Activated T-cell treated with anti-CD3 and anti-CD28 coated beads for 1 hour (primary cell): ENCODE data around the gene MFAP5.

ENCODE experiments used
- DNase-seq: peaks from one replicate; pipeline ENCODE4 v3.0.0-alpha.2; 2020; ENCODE audit warnings: low read depth

Gene MFAP5, protein sequence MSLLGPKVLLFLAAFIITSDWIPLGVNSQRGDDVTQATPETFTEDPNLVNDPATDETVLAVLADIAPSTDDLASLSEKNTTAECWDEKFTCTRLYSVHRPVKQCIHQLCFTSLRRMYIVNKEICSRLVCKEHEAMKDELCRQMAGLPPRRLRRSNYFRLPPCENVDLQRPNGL

DNA sequence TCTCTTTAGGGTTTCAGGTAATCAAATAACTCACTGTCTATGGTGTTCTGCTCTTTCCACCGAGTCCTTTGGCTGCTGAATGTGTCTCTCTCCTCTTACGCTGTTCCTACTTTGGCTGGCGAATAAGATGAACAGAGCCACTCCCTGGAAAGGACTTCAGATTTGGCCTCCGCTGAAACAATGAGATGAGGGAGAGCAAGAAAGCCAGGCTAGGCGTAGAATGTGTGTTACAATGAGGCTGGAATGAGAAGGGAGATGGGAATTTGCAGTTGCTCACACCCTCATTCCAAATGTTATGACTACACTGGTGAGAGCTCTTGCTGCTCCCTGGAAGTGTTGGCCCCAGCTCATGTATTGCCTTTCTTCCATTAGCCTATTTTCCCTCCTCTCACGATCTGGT lies at the start of gene MFAP5:
TSS of gene MFAP5 (minus strand) at position 234 of the 400 bp plus-strand sequence. CDS start 722 bp downstream, outside the sequence.
- no peak for DNase-seq

DNA sequence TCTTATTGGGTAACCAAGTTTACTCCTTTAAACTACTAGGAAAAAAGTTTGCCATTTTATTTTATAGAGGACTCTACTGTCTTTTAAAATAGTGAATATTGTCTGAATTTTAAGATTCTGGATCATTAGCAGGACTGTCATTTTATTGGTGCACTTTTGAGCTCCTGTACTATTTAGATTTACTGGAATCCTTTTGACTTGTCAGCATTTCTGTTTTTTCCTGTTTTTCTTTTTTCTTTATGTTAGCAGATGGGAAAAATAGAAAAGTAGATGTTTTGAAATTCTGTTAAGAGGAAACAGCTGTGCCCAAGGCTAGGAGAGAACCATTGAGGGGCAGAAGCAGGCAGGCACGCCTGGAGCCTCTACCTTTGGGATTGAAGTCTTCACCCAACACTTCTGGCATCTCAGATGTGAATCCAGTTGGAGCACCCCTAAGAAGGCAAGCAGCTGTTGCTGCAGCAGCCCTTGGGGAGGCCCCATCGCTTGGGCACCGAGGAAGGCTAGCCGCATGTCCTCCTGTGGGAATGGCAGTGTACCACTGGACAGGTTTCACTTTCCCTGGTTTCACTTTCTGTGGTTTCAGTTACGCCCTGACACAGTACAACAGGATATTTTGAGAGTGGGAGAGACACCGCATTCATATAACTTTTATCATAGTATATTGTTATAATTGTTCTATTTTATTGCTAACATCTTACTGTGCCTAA lies 46.7 kb upstream of the MFAP5 start:
- no peak for DNase-seq

DNA sequence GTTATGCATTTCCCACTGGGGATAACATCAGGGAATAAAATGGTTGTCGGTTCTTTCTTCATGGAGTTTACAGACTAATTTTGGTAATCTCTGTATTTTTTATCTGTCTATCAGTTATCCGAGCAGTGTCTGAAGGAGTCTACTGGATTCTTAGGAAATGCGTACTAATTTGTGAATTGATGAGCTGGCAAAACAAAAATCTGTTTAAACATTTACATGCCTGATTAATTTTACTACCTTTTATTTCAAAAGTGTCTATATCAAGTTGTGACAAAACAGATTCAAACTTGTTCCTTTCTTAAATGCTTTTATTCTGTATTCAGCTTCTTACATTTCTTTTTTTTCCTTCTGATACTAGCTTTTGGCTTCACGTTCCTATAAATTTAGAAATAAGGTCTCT lies 39.5 kb upstream of the MFAP5 start:
- DNase-seq = no peak

DNA sequence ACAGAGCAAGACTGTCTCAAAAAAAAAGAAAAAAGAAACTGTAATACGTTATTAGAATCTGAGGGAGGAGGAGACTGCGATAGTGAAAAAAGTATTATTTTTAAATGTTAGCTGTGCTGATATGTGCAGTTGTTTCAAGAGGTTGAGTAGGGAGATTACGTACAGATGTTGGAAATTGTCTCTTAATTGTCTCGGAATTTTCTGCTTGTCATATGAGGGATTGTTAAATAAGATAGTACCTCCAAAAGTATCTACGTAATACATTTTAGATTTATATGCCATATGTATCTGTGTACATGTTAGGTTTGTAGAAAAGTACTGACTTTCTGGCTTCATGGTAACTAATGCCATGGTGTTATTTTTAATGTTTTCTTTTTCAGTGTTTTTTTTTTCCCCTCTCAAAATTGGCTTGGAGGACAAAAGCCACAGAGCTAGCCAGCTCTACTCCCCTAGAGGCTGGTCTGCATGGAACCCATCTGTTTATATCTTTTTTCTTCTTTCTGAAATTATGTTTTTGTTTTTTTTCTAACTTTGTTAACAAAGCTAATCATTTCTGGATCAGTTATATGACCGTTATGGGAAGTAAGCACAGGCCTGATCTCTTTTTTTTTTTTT lies 38.5 kb upstream of the MFAP5 start:
- DNase-seq = no peak

DNA sequence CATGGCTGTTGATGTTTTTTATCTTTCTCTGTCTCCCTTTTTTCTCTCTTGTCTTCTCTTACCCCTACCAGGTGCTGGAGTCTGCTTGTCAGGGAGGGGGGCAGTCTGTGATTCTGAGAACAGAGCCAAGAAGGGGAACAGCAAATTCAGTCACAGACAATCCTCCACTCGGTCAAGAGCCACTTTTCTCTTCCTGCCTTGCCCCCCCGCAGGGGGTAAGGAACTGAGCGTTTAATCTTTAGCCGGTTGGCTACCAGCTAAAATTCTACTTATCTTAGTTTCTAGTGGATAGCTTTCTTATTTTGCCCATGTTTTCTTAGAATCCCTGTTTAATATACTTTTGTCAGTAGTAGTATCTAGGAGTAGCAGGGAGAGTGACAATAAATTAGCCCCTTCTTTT lies 37.1 kb upstream of the MFAP5 start:
- DNase-seq = no peak

DNA sequence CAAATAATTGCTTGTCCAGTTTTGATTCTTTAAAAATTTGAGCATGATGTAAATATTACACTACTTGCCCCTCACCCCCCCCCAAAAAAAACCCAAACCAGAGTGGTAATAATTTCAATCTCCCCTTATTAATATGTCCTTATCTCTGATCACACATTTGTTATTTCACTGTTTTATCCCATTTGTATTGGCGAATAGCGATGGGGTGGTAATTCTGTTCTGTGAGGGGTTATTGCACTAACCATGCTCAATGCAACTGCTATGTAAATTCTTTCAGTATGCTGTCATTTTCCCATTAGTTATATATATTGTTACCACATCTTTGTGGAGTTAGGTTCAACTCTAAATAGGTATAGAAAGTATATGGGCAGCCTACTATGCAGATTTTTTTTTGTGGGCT lies 36.3 kb upstream of the MFAP5 start:
- DNase-seq = no peak

DNA sequence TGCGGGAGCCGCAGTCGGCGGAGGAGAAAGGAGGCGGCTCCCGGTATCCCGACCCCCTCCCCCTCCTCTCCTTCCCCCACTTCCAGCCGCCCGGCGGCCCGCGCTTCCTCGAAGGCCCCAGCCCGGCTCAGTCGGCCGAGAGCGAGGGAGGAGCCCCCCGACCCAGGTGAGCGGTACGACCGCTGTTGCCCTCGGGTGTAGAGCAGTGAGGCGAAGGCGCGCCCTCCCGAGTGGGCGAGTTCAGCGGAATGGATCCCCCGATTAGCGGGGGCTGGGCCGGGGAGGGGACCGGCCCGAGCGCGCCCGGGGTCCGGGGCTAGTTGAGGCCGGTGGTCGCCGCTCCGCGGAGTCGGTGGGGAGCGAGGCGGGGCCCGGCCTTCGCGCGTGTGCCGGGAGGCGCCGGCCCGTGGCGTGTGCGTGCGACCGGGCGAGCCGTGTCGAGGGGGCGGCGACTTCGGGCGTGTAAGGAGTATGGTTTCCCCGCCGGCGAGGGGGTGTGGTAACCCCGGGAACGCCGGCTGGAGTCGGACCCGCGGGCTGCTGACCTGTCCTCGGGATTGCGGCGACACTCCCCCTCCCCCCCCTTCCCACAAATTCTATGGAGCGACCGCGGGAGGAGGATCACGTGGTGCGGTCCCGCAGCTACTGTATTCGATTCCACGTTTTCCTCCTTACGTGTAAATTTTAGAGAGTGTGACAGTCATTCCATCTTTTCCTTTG lies 35.7 kb upstream of the MFAP5 start:
- peak; percentile 45 for DNase-seq

DNA sequence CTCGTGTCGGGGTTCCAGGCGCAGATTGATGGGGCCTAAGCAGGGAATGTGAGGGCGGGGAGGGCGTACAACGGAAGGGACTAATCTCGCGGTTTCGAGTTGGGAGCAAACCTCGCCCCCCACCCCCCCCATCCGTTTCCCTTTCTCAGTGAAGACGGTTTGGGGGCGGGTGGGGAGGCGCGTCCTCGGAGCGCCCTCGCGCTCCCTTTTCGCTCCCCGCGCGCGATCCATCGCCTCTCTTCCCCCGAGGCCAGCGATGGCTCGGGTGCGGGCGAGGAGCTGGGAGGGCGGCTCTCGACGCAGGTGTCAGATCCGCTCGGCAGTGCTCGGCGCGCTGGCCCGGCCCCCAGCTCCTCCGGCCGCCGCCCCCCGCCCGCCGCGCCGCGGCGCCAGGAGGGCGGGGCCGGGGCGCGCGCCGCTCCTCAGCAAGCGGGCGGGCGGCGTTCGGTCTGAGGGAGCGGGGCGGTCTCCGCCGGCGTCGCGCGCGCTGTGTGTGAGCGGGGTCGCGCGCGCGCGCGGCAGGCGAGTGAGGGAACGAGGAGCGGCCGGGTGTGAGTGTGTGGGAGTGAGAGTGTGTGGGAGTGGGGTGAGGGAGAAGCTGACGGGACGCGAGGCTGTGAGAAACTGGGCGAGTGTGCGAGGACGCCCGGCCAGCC lies 35.0 kb upstream of the MFAP5 start, which contains the start of gene RIMKLB:
TSS of gene RIMKLB (plus strand) at position 516 of the 656 bp plus-strand sequence. CDS start 15,876 bp downstream, outside the sequence.
- DNase-seq = peak; percentile 69

DNA sequence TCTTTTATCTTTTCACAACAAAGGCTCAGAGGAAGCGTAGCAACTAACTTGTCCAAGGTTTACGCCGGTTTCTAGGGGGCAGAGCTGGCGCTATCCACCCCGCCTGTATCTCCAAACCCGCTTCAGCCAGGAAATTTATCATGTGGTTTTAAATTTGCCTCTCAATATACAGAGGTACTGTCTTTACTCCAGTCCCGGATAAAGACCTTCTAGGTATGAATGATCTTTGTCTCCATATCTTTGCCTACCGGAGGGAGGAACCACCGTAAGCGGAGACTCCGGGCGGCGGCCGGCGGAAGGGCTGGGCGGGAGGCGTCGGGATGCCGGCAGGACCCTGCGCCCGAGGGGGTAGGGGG lies 34.5 kb upstream of the MFAP5 start:
- no peak for DNase-seq

DNA sequence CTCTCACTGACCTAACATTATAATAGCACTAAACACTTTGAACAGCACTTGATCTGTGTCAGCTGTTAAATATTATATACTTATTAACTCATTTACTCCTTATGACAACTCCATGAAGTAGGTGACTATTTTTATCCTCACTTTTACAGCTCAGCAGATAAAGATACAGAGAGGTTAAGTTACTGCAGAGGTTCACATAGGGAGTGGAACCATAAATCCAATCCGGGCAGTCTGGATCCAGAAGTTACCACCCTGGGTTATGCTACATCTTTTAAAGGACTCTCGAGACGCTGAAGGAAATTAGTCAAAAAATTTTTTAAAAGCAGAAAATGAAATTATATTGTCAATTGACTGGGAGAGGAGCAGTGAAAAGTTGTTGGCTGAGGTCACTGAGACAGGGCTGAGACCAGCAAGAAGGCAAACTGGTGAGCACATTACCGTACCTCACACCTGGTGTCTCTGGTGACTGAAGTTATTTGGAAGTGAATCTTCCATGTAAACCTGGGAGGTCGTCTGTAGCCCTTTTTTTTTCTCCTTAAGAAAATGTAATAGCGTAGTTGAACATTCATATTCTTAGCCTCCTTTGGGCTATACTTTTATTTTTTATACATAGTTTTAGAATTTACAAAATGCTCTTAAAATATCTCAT lies 33.9 kb upstream of the MFAP5 start:
- no peak for DNase-seq

DNA sequence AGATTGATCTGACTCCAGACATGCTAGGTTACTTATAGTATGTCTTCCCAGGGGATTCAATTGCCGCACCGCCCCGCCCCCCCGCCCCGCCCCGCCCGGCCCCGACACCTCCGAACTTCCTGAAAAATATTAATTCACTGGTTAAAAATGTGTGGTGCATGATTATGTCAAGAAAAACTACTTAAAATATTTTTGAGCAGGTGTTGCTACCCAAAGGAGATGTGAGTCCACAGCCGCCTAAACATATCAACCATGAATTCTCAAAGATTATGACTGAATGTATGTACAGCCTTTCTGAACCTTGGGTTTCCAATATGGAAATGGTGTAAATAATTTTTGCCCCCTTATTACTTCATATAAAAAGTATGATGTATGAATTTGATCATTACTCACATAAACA lies 32.5 kb upstream of the MFAP5 start:
- no peak for DNase-seq

DNA sequence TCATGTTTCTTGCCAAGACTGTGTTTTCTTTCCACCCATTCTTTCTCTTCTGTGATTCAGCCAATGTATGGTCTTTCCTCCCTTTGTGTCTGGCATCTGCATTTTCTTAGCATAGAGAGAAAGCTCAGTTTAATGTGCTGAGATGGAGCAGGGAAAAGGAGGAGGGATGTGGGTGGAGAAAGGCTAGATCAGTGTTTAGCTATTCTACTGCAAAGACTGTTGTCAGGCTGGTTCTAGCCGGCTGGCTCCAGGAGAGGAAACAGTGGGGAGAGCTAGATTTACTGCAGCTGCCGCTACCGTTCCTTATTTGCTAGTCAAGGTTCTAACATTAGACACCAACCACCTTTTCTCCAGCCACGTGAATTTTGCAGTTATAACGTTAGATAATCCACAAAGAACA lies 29.9 kb upstream of the MFAP5 start:
- no peak for DNase-seq

DNA sequence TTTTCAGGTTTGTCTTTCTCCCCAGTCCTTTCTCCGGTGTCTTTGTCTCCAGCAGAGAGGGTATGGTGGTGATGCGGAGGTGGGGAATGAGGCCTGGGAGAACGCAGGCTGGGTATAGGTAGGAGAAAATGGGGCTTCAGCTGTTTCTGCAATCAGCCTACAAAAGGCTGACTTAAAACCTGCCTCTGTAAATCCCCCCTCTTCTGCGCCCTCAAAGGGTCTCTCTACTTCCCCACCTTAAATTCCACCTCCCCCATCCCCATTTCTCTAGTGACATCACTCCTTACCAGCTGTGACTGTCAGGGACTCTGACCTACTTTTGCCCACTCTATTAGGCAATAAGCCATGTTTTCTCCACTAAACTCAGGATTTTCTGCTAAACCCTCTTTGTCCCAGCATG lies 27.1 kb upstream of the MFAP5 start:
- no peak for DNase-seq

DNA sequence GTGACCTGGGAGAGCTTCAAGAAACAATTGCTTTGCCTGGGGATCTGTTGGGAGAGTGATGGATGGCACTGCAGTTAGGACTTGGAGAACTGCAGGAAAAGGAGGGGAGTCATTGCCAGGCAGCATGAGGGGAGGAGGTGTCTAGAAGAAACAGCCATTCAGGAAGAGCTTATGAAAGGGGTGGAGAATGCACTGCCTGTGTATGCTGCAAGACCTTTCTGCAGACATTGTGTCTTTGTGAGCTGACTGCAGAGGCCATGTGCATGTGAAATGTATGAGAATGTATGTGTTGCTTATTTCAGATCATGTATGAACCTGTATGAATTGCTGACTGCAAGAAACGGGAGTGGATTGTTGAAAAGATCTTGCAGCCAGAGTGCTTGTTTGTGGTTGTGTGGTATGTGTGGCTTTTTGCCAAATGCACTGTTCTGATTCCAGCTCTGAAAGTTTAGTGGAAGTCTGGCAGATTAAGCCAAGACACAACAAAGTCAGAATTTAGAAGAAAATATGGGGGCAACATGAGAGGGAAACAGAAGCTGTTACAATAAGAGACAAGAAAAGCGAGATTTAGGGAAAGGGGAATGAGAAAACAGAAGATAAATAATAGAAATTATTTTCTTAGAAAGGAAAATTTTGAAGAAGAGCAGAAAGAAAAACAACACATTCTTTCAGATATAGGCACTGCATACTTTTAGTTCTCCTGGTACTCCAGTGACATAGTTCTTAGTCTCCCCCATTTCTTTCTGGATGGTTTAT lies 25.4 kb upstream of the MFAP5 start:
- no peak for DNase-seq

DNA sequence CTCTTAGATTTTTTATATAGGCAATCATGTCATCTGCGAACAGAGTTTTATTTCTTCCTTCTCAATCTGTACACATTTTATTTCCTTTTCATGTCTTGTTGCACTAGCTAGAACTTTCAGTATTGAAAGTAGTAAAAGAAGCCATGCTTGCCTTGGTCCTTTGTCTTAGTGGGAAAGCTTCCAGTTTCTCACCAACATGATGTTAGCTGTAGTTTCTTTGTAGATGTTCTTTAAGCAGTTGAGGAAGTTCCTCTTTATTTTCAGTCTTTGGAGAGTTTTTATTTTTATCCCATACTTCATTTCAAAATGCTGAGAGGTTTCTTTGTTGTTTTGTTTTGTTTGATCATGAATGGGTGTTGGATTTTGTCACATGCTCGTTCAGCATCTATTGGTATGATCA lies 22.4 kb upstream of the MFAP5 start:
- no peak for DNase-seq

DNA sequence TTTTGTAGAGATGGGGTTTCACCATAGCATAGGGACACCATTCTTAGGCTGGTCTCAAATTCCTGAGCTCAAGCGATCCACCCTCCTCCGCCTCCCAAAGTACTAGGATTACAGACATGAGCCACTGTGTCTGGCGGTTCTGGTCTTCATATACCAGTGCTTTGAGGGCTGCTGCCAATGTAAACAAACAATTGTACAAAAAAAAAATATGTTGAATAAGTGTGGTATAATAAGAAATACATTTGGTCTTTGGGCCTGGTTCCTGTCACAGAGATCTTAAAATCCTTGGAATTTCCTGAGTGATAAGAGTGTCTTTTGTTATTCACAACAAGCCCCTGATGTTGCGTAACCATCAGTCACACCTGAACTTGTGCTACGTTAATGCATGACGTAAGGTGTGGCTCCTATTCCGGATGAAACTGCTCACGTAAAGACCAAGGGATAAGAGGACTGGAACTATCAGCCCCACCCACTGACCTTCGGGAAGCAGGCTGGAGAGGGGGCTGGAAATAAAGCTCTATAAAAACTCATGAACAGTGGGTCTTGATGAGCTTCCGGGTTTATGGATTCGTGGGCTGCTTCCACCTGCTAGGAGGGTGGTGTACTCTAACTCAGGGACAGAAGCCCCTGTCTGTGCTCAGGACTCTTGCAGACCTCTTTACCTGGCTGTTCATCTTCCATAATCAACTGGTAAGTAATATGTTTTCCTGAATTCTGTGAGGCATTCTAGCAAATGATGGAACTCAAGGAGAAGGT lies 18.7 kb upstream of the MFAP5 start:
- no peak for DNase-seq

DNA sequence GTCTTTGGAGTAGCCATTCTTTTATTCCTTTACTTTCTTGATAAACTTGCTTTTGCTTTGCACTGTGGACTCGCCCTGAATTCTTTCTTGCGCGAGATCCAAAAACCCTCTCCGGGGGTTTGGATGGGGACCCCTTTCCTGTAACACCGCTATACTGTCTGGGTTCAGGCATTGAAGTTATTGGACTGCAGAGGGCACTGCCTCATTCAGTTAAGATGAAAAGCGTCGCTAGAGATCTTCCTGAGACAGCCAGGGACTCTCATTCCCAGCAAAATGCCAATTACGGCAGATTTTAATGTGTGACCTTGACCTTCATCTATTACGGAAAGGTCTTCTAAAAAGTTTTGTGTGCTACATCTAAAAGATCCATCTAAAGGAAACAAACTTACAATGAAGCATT lies 17.9 kb upstream of the MFAP5 start:
- DNase-seq = no peak

DNA sequence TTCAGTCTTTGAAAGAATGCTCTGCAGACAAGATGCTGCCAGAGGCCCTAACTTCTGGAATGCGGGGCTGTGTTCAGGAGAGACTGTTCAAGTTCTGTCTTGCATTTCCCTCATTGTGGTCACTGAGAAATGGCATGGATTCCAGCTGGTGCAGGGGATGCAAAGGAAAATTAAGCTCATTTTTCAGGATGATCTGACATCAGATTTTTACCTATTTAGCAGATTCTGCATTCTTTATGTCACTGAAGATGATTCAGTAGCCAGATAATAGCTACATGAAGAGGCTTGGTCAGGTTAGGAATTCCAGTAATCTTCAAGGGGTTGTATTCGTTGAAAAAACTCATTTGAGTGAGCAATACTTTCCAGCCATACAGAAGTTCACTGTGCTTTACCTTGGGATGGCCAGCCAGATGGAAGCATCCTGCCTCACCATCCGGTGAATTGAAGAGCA lies 16.1 kb upstream of the MFAP5 start:
- no peak for DNase-seq

DNA sequence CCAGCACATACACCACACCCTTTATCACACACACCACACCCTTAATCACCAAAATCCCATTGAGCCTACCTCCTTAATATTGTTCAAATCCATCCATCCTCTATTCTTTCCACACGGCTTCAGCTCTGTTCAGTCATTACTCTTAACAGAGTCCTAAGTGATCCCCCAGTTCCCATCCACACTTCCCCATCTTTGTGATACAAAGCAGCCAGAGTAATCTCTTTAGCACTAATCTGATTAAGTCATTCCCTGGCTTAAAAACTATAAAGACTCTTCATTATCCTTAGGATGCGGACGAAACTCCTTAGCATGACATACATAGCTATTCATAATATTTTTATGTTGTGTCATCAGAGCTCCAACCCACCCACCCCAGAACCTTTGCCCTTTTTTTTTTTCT lies 14.7 kb upstream of the MFAP5 start:
- DNase-seq = no peak

DNA sequence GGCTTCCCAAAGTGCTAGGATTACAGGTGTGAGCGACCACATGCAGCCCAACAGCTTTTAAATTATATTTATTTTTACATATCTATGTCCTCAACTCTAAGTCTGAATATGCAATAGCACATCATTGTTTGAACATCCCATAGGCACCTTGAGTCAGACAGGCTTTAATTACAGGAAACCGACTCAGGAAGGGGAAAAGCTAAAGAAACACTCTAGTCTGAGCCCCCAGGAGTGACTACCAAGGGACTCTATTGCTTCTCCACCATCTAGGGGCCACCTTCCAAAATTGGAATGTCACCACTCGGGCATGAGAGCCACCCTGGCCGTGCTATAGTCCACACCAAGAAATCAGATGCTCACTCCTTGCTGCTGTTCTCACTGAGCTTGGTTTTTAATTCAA lies 14.0 kb upstream of the MFAP5 start:
- no peak for DNase-seq
